ENCODE results near the gene TECTA.

DNA sequence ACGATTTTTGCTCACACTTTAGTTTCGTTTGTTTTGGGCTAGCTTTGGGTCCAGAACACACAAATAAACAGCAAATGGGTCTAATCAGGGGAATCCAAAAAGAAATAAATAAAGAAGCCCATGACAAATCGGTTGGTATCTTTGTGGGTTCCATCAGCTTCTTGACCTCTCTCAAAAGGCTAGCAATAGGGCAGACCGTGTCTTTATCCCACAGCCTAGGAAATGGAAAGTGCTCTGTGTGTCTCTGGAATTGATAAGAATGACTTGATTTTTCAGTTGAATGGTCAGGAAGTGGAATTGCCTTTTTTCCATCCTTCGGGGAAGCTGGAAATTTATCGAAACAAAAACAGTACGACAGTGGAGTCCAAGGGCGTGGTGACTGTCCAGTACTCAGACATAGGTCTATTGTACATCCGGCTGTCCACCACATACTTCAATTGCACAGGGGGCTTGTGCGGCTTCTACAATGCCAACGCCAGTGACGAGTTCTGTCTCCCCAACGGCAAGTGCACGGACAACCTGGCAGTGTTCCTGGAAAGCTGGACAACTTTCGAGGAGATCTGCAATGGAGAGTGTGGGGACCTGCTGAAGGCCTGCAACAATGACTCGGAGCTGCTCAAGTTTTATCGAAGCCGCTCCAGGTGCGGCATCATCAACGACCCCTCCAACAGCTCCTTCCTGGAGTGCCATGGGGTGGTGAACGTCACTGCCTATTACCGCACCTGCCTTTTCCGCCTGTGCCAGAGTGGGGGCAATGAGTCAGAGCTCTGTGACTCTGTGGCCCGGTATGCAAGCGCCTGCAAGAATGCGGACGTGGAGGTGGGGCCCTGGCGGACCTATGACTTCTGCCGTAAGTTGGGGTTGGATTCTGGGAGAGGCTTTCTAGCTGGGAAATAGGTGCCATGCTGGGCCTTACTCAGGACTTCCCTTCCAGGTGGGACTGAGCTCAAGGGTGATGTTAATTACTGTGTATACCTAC is 28.6 kb downstream of the TECTA start:
- TF ChIP-seq, protein P1, sequence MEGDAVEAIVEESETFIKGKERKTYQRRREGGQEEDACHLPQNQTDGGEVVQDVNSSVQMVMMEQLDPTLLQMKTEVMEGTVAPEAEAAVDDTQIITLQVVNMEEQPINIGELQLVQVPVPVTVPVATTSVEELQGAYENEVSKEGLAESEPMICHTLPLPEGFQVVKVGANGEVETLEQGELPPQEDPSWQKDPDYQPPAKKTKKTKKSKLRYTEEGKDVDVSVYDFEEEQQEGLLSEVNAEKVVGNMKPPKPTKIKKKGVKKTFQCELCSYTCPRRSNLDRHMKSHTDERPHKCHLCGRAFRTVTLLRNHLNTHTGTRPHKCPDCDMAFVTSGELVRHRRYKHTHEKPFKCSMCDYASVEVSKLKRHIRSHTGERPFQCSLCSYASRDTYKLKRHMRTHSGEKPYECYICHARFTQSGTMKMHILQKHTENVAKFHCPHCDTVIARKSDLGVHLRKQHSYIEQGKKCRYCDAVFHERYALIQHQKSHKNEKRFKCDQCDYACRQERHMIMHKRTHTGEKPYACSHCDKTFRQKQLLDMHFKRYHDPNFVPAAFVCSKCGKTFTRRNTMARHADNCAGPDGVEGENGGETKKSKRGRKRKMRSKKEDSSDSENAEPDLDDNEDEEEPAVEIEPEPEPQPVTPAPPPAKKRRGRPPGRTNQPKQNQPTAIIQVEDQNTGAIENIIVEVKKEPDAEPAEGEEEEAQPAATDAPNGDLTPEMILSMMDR (IDR thresholded peaks at IDR 0.05): no peak
- no peak for TF ChIP-seq POLR2A (IDR thresholded peaks at IDR 0.05)
